ENCODE data around the gene CPSF3. TPM values are rescaled to one million over a fixed set of nuclear protein-coding genes. Genes with fewer than 3 reads are reported as not detected.

The CPSF3 gene
- total RNA-seq, 1 donor = 38.4 TPM

DNA sequence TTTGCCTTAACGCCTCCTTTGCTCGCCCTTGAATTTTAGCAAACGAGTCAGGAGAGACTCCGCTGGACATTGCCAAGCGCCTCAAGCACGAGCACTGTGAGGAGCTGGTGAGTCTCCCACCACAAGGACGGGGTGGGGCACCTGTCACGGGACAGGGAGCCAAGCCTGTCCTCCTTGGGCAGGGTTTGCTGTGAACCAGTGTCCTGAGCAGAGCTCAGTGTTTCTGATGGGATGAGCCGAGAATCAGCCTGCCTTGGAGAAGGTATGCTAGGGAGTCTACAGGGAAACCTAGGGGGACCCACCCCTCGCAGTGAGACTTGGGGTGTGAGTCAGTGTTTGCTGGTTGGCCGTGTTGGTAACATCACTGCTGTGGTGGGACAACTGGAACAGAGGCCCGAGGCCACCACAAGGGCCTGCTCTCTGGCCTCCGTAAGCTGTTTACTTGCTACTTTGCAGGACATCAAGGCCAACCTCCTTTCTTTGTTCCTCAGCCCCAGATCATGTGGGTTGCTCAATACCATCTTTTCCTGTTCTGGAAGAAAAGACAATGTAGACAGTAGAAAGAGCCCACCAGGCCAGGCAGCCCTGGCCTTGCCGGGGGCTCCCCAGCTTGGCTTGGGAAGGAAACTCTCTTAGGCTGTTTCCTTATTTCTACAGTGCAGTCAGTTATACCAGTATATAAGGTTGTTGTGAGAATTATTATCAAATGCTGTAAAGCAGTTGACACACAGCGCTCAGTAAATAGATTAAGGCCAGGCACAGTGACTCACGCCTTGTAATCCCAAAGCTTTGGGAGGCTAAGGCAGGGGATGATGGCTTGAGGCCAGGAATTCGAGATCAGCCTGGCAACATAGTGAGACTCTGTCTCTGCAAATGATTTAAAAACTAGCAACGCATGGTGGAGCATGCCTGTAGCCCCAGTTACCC is 42.5 kb upstream of the CPSF3 start:
- peak; percentile 75 for DNase-seq (ENCODE audit: insufficient read length, low spot score, missing footprints)
- Histone ChIP-seq H3K4me3 (ENCODE audit: insufficient read depth, low read length) (no peak overlapping the region), H3K79me2 (ENCODE audit: insufficient read depth, low read length) (peaks cover 10% of the 10 kb centered on the region), H3K4me2 (ENCODE audit: insufficient read depth, low read length) (no peak overlapping the region), H3K4me1 (ENCODE audit: insufficient read depth, low read length) (peaks cover 32% of the 10 kb centered on the region), H3K9me3 (ENCODE audit: low read depth, low read length) (no peaks in the 10 kb centered on the region), H3K36me3 (ENCODE audit: insufficient read depth, low read length) (peaks cover 68% of the 10 kb centered on the region), H2AFZ (ENCODE audit: low read length) (no peak overlapping the region), H4K20me1 (ENCODE audit: insufficient read depth, low read length) (no peaks in the 10 kb centered on the region), H3K27me3 (ENCODE audit: insufficient read depth, low read length) (no peaks in the 10 kb centered on the region), H3K27ac (ENCODE audit: low read depth, low read length) (peak overlapping the region; percentile 74)
- TF ChIP-seq, protein P1, sequence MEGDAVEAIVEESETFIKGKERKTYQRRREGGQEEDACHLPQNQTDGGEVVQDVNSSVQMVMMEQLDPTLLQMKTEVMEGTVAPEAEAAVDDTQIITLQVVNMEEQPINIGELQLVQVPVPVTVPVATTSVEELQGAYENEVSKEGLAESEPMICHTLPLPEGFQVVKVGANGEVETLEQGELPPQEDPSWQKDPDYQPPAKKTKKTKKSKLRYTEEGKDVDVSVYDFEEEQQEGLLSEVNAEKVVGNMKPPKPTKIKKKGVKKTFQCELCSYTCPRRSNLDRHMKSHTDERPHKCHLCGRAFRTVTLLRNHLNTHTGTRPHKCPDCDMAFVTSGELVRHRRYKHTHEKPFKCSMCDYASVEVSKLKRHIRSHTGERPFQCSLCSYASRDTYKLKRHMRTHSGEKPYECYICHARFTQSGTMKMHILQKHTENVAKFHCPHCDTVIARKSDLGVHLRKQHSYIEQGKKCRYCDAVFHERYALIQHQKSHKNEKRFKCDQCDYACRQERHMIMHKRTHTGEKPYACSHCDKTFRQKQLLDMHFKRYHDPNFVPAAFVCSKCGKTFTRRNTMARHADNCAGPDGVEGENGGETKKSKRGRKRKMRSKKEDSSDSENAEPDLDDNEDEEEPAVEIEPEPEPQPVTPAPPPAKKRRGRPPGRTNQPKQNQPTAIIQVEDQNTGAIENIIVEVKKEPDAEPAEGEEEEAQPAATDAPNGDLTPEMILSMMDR (IDR thresholded peaks at IDR 0.05; ENCODE audit: extremely low read depth, low read depth, low read length) = no peak

DNA sequence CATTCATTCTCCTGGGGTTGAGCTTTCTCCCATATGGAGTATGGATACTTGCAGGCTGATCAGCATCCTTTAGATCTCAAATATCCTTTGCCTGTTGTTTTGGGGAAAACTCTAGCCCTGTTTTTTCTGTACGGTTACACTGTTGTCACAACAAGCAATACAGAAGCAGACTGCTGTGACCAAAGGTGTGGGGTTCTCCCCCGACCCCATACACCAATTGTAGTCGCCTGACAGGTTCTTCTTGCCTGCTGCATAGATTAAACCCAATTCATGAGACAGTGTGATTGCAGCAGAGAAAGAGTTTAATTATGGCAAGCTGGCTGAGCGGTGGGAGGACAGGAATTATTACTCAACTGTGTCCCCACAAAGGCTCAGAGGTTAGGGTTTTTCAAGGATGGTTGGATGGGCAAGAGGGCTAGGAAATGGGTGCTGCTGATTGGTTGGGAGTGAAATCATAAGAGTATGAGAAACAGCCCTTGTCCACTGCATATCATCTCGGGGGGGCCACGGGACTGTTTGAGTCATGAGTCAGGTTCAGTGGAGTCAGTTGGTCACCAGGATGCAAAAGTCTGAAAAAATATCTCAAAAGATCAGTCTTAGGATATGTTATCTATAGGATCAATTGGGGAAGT is 40.7 kb upstream of the CPSF3 start:
- no peaks in the 10 kb centered on the region for H3K27me3 ChIP-seq (ENCODE audit: insufficient read depth, low read length)
- H2AFZ ChIP-seq (ENCODE audit: low read length) = no peak overlapping the region
- H3K4me2 ChIP-seq (ENCODE audit: insufficient read depth, low read length) = no peak overlapping the region
- DNase-seq (ENCODE audit: insufficient read length, low spot score, missing footprints) = peak; percentile 46
- no peaks in the 10 kb centered on the region for H4K20me1 ChIP-seq (ENCODE audit: insufficient read depth, low read length)
- H3K79me2 ChIP-seq (ENCODE audit: insufficient read depth, low read length) = peaks cover 10% of the 10 kb centered on the region
- TF ChIP-seq, protein P1 (IDR thresholded peaks at IDR 0.05; ENCODE audit: extremely low read depth, low read depth, low read length) = no peak
- H3K27ac ChIP-seq (ENCODE audit: low read depth, low read length) = peak overlapping the region; percentile 17
- H3K4me3 ChIP-seq (ENCODE audit: insufficient read depth, low read length) = no peak overlapping the region
- H3K9me3 ChIP-seq (ENCODE audit: low read depth, low read length) = no peaks in the 10 kb centered on the region
- H3K4me1 ChIP-seq (ENCODE audit: insufficient read depth, low read length) = peaks cover 28% of the 10 kb centered on the region
- H3K36me3 ChIP-seq (ENCODE audit: insufficient read depth, low read length) = peaks cover 68% of the 10 kb centered on the region

DNA sequence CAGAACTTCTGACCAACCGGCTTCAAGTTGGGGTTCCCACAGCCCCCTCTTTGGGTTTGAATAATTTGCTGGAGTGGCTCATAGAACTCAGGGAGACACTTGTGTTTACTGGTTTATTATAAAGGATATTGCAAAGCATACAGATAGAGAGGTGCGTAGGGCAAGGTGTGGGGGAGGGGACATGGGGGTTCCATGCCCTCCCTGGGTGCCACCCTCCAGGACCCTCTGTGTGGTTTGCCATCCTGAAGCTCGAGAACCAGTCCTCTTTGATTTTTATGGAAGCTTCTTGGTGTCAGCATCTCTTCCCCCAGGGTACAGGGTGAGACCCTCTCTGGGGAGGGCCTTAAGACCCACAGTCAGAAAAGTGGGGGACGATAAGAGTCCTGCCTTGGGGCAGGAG is 38.9 kb upstream of the CPSF3 start:
- no peak for DNase-seq (ENCODE audit: insufficient read length, low spot score, missing footprints)
- H3K9me3 ChIP-seq (ENCODE audit: low read depth, low read length) = no peaks in the 10 kb centered on the region
- H3K4me2 ChIP-seq (ENCODE audit: insufficient read depth, low read length) = no peak overlapping the region
- H3K4me3 ChIP-seq (ENCODE audit: insufficient read depth, low read length) = no peak overlapping the region
- no peaks in the 10 kb centered on the region for H4K20me1 ChIP-seq (ENCODE audit: insufficient read depth, low read length)
- peaks cover 18% of the 10 kb centered on the region for H3K4me1 ChIP-seq (ENCODE audit: insufficient read depth, low read length)
- no peak overlapping the region for H2AFZ ChIP-seq (ENCODE audit: low read length)
- H3K79me2 ChIP-seq (ENCODE audit: insufficient read depth, low read length) = no peaks in the 10 kb centered on the region
- H3K27ac ChIP-seq (ENCODE audit: low read depth, low read length) = no peak overlapping the region
- peaks cover 70% of the 10 kb centered on the region for H3K36me3 ChIP-seq (ENCODE audit: insufficient read depth, low read length)
- TF ChIP-seq, protein P1 (IDR thresholded peaks at IDR 0.05; ENCODE audit: extremely low read depth, low read depth, low read length) = no peak
- no peaks in the 10 kb centered on the region for H3K27me3 ChIP-seq (ENCODE audit: insufficient read depth, low read length)

DNA sequence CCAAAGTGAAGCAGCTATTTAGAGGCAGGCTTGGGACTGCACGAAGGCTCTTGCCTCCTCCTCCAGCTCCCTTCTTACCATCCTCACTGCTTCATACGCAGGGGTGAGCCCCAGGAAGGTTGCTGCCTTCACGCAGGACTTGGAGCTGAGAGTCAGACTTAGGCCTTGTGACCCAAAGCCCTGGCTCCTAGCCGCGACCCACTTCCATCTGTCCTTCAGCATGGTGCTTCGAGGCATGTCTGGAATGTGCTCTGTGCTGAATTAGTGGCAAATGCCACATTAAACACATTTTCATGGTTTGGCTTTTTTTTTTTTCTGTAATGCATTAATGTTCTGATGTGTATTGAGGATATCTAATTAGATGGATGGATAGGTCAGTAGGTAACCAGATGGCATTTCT is 37.6 kb upstream of the CPSF3 start:
- H3K9me3 ChIP-seq (ENCODE audit: low read depth, low read length) = no peaks in the 10 kb centered on the region
- no peaks in the 10 kb centered on the region for H3K27me3 ChIP-seq (ENCODE audit: insufficient read depth, low read length)
- H3K4me1 ChIP-seq (ENCODE audit: insufficient read depth, low read length) = peaks cover 14% of the 10 kb centered on the region
- H3K27ac ChIP-seq (ENCODE audit: low read depth, low read length) = no peak overlapping the region
- H4K20me1 ChIP-seq (ENCODE audit: insufficient read depth, low read length) = no peaks in the 10 kb centered on the region
- peaks cover 74% of the 10 kb centered on the region for H3K36me3 ChIP-seq (ENCODE audit: insufficient read depth, low read length)
- DNase-seq (ENCODE audit: insufficient read length, low spot score, missing footprints) = no peak
- H3K79me2 ChIP-seq (ENCODE audit: insufficient read depth, low read length) = no peaks in the 10 kb centered on the region
- H3K4me2 ChIP-seq (ENCODE audit: insufficient read depth, low read length) = no peak overlapping the region
- no peak overlapping the region for H3K4me3 ChIP-seq (ENCODE audit: insufficient read depth, low read length)
- no peak overlapping the region for H2AFZ ChIP-seq (ENCODE audit: low read length)
- TF ChIP-seq, protein P1 (IDR thresholded peaks at IDR 0.05; ENCODE audit: extremely low read depth, low read depth, low read length) = no peak
